Fibroblast of skin of abdomen (primary cell): Measurements from ENCODE around the gene SEC22A.

Source experiments
- DNase-seq: peaks from one replicate; pipeline ENCODE4 v3.0.0-alpha.2; 2013

Gene SEC22A

DNA sequence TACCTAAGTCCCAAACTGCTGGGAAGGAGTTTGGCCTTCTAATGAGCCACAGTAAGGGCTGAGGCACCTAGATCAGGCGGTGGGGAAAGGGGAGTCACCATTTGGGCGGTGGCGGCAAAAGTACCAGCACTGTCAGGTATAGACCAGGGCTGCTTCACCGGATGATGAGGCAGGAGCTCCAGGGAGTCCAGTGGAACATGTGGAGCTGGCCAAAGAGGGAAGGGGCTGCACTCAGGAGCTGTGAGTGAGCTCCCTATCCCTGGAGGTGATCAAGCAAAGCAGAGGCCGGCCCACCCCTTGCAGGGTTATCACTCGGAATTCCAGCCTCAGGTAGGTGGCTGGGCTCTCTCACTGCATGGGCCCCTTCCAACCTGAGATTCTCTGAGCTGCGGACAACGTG, 108.4 kb downstream of the SEC22A start:
- no peak for DNase-seq

DNA sequence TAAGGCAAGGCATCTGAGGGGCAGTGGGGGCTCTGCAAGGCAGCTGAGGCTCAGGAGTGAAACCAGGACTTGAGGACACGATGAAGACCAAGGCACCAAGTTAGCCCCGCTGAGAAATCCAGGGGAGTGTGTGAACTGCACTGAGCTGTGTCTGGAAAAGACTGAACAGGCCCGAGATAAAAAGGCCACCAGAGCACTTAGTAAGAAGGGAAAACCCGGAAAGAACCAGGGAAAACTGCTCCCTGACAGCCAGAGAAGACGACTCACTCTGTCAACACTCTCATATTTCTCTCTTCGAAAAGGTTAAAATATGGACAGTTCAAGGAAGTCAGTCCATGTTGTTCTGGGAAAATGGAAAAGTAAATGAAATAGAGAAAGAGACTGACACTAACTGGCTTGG, 109.0 kb downstream of the SEC22A start:
- no peak for DNase-seq

DNA sequence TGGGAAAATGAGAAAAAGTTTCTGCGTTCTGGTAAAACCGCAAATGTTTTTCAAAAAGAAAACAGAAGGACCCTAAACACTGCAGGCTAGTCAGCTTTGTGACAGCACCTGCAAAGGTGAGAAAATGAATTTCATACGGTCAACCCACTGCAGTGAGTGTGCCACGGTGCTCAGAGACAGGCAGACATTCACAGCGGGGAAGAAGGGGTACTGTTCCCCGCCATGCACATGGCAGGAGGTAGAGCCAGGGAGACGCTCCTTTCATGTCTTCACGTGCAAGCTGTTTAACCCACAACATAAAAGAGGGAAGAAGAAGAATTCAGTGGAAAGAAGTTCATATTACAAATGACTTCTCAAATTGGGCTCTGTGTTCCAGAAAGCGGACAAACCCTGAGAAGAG, 109.5 kb downstream of the SEC22A start:
- DNase-seq, result no peak

DNA sequence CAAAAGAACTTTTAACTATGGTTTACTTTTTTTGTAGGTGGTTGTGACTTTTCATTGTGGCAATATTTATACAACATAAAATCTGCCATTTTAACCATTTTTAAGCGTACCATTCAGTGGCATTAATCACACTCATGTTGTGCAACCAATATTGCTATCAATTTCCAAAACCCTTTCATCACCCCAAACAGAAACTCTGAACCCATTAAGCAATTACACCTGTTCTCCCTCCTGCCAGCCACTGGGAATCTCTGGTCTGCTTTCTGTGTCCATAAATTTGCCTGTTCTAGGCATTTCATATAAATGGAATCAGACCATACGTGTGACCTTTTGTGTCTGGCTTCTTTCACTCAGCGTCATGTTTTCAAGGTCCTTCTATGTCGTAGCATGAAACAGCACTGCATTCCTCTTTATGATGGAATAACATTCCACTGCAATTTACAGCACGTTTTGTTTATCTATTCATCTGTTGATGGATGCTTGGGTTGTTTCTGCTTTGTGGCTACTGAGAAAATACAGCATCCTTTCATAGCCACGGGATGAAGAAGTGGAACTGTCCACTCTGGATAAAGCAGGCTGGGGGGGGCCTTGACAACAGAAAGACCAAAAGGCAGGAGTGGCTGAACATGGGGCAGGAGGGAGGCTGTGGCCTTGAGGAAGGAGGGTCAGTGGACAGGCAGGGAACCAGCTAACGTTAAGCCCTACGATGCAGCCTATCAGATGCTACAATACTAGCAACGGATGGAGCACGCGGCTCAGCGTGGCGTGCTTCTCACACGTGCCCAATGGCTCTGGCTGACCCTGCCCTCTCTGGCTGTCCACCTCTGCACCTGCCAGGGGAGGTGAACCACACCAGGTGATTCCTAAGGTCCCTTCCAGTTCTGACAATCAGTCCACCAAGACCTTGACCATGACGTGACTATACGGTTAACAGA, 110.9 kb downstream of the SEC22A start:
- peak; percentile 8 for DNase-seq

GRCh38 chr3:123313889-123314288, 112.1 kb downstream of the SEC22A start:
- DNase-seq, result no peak

DNA sequence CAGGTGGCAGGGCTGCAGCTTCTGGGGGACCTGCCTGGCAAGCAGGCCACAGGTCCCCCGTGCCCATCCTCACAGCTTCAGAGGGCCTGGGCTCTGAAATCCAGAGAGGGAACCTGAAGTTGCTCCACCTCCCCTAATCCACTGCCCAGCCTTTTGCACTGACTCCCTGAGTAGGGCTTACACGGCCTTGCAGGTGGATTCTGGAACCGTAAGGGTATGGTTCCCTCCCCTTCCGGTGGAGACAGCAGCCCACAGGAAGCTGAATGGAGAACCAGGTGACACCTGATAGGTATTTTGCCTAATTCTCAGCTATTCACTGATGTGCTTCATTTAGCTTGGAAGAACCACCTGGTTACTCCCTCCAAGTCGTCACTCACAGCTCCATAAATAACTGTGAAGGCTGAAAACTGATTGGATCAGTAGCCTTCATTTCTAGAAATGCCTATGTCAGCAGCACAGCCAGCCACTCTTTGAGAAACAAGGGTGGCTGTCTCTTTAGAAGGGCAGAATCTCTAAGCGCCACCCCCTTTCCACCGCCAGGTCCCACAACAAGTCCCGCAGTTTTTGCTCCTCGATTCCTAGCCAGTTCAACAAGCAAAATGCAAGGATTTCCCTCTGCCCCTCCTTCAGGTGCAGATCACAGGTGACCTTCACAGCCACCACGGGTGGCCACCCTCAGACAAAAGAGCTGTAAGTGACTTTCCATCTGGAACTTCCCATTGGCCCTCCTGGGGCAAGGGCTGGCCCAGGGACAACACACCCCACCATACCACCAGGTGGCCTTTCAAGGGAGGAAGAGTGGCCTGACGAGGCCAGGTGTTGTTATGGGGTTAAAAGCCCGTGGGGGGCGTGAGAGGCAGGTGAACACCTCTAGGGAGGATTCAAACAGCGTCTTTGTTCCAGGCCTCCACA, 112.9 kb downstream of the SEC22A start:
- no peak for DNase-seq

GRCh38 chr3:123315271-123315595, 113.5 kb downstream of the SEC22A start:
- DNase-seq, result no peak

DNA sequence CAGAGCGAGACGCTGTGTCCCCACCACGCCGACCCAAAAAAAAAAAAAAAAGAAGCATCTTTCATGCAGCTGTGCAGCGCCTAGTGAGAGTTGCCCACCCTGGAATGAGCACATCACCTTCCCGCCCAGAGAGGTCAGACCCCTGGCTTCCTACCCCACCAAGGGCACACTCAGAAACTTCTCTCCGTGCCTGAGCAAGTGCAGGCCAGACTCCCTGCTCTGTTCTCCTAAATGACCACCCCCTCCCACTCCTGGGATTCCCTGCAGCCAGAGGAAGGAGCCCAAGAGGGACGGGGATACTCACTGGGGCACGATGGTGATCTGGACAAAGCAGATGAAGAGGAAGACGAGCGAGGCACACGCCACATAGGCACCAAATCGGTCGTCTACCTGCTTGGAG, 116.0 kb downstream of the SEC22A start:
- DNase-seq, result no peak

DNA sequence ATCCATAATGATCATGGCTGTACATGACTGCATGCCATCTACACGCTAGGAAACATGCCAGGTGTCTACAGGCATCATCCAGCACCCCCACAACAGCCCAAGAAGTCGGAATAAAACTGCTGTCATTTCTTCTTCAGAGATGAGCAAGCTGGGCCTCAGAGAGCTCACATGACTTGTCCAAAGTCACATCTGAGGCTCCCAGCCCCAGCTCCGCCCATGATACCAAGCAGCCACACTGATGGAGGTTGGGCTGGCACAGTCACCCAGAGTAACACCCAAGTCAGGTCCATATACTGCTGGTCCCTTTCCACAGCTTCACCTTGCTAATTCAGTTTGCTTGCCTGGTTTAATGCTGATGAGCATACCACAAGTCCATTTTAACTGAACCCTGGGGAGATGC, 116.6 kb downstream of the SEC22A start:
- DNase-seq, result no peak

DNA sequence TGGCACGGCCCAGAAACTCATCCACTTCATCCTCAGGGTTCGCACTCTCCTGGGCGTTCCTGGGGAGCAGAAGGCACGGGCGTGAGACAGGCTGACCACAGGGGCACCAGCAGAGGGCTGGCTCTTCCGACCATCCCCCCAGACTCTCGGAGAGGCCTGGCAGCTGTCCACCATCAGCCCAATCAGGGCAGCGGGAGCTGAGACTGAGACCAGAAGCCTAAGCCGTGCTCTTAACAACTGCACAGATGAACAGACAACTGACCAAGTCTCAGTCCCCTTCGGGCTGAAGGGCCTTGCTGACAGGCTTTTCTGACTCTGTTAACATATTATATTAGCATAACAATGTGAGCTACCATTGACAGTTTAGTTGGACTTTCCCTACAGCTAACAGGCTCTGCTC, 118.0 kb downstream of the SEC22A start:
- no peak for DNase-seq

- no peak for DNase-seq
Measured at GRCh38 chr3:123320221-123320620, 118.5 kb downstream of the SEC22A start.

DNA sequence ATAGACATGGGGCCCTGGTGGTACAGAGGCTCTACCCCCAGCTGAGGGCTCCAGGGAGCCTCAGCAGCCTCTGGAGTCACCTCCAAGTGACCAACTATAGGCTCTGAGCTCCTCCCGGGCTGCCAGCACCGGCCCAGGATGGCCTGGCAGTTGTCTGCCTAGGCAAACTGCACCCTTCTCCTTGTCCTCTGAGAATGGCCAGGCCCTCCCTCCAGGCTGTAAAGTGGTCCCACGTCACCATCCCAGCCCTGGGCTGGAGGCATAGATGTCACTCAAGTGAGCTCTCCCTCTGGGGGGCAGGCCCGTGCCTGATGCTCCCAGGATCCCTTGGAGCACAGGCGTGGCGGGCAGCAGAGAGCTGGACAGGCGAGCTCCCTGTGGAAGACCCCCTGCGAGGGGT, 120.1 kb downstream of the SEC22A start:
- no peak for DNase-seq

GRCh38 chr3:123322866-123323265, 121.1 kb downstream of the SEC22A start:
- DNase-seq, result no peak
